Fibroblast of mammary gland (primary cell): Measurements from ENCODE around the gene PLAU.
"Not testable (repeated sequence)": the region's sequence is repeated elsewhere in the genome, so short reads cannot be mapped to it uniquely, and the experiment has no call there.

Source experiments
- DNase-seq: peaks from one replicate; pipeline ENCODE4 v3.0.0-alpha.2; 2010; ENCODE audit warnings: low read depth
- H3K4me3 ChIP-seq: 2 replicates; pipeline ENCODE4 v1.5.1; 2011; ENCODE audit warnings: low read depth, mild to moderate bottlenecking, low read length, moderate library complexity; ENCODE audit not compliant: control insufficient read depth
- CTCF ChIP-seq: conservative IDR thresholded peaks from 2 replicates; pipeline ENCODE4 v1.5.1; 2011; ENCODE audit warnings: low read depth, low read length, inconsistent platforms; ENCODE audit not compliant: control insufficient read depth, insufficient read depth

PLAU gene

GRCh38 chr10:73955719-73956118, 44.8 kb downstream of the PLAU start:
- TF ChIP-seq CTCF: no peak
- H3K4me3 ChIP-seq: no peak overlapping the region
- no peak for DNase-seq

- H3K4me3 ChIP-seq: no peak overlapping the region
- TF ChIP-seq CTCF: no peak
- no peak for DNase-seq
These were observed 45.8 kb downstream of the PLAU start for GRCh38 chr10:73956476-73957359.

- DNase-seq: peak; percentile 27
- TF ChIP-seq CTCF: no peak
- H3K4me3 ChIP-seq: no peak overlapping the region
These were observed 48.7 kb downstream of the PLAU start for GRCh38 chr10:73959484-73960243.

GRCh38 chr10:73962386-73962785, 51.5 kb downstream of the PLAU start:
- TF ChIP-seq CTCF: no peak
- no peak for DNase-seq
- H3K4me3 ChIP-seq: no peak overlapping the region

- not testable (repeated sequence) for DNase-seq, H3K4me3 ChIP-seq
These were observed 52.6 kb downstream of the PLAU start for GRCh38 chr10:73963533-73963932.

GRCh38 chr10:73964743-73965142, 53.8 kb downstream of the PLAU start:
- no peak overlapping the region for H3K4me3 ChIP-seq
- DNase-seq: no peak
- no peak for TF ChIP-seq CTCF

- peak overlapping the region; percentile 21 for H3K4me3 ChIP-seq
- not testable (repeated sequence) for DNase-seq
These were observed 54.4 kb downstream of the PLAU start for GRCh38 chr10:73965267-73965889.
